ENCODE measurements around the gene ALK. TPM values are rescaled to one million over a fixed set of nuclear protein-coding genes. Genes with fewer than 3 reads are reported as not detected.
"Not testable (repeated sequence)": the region's sequence is repeated elsewhere in the genome, so short reads cannot be mapped to it uniquely, and the experiment has no call there.

ALK gene
- total RNA-seq, 1 experiment from 2014 or later = 0.06 TPM

DNA sequence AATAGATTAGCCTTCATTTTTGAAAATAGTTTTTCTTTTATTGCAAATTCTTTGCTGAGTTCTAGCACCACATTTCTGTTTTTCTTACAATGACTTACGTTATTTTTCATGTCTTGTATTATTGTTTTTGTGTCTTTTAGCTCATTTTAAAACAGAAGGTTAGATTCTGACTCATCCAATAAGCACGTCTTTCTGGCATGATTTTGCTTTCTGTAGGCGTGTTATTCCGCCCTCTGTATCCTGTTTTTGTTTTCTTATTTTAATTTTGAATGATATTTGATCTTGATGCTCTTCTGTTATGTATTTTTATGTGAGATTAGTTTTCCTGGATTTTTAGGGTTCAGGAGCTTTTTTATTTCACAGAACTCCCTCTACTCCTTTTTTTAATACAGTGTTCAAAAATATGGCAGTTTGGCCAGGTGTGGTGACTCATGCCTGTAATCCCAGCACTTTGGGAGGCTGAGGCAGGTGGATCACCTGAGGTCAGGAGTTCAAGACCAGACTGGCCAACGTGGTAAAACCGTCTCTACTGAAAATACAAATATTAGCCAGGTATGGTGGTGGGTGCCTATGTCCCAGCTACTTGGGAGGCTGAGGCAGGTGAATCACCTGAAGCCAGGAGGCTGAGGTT is 661.1 kb downstream of the ALK start:
- peak; percentile 51 for DNase-seq (ENCODE audit: low read depth)

DNA sequence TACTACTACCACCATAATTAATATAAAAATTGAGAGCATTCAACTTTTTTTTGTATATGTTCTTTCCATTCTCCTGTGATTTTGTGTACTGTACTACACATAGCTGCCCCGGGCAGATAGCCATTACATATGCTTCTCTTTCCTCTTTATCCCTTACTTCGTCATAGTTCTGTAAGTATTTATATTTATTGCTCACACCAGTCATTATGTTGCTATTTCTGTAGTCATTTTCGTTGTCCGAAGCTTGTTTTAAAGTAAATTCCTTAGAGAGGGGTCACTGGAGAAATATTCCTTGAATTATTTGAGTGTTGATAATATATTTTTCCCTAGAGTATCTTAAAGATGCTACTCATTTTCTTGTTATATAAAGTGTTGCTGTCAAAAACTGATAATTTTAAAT is 662.2 kb downstream of the ALK start:
- DNase-seq (ENCODE audit: low read depth) = no peak

DNA sequence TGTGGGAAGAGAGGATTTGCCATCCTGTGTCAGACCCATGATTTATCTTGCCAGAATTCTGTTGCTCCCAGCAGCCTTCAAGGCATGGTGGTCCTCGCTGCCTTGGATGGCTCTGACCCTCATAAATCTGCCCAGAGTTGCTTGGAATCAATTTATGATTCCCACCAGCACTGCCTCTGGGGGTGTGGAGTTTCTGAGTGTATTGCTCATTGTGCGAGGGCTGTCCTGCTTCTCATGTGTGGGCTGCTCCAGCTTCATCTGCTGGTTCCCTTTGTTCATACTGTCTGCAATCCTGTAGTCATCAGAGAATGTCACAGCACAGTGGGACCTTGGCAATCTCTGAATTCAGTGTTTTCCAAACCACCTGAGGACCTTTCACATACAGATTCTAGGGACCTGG is 666.4 kb downstream of the ALK start:
- no peak for DNase-seq (ENCODE audit: low read depth)

DNA sequence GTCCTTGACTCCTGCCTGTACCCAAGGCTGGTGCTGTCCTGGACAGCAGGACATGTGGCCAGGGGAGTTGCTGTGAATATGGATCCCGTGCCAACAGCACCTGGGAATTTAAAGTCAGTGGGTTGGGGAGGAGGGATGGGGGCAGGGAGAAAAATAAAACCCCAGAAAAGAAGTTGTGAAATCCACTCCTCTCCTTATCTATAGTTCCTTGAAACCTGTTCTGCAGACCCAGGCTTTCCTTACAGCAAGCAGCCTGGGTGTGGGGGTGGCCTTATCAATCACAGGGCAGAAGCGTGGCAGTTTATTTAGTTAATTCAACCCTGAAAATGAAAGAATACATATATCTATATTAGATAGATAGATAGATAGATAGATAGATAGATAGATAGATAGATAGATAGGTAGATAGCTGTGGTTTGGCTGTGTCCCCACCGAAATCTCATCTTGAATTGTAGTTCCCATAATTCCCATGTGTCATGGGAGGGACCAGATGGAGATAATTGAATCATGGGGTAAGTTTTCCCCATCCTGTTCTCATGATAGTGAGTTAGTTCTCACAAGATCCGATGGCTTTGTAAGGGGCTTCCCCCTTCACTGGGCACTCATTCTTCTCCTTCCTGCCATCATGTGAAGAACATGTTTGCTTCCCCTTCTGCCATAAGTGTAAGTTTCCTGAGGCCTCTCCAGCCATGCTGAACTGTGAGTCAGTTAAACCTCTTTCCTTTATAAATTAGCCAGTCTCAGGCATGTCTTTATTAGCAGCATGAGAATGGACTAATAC is 667.7 kb downstream of the ALK start:
- not testable (repeated sequence) for DNase-seq (ENCODE audit: low read depth)

DNA sequence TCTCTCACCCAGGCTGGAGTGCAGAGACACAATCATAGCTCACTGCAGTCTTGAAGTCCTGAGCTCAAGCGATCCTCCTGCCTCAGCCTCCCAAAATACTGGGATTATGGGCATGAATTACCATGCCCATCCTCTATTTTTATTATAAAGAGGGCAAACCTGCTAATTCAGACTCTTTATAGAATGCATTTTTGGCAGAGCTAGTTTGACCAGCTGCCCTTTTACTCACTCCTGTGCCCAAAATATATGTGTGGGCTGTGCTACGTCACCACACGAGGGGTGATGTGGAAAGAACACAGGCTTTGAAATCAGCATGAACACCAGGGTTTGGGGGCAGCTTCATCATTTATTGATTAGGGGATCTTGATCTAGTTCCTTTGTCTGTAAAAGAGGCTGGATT is 668.4 kb downstream of the ALK start:
- DNase-seq (ENCODE audit: low read depth) = no peak

DNA sequence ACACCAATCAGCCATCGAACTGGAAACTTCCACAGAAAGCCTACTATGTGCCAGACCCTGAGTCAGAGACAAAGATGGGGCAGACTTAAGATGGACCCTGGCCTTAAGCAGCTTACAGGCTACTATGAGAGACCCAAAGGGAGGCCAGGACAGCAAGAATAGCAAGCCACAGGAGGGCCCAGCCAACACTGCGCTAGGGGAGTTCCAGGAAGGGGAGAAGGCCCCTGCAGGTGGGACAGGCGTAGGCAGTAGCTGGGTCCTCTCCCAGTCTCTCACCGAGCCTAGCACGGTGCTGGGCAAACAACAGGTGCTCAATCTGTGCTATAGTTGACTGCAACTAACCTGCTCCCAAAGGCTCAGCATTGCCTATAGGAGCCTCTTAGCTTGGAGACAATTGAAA is 670.0 kb downstream of the ALK start:
- no peak for DNase-seq (ENCODE audit: low read depth)

DNA sequence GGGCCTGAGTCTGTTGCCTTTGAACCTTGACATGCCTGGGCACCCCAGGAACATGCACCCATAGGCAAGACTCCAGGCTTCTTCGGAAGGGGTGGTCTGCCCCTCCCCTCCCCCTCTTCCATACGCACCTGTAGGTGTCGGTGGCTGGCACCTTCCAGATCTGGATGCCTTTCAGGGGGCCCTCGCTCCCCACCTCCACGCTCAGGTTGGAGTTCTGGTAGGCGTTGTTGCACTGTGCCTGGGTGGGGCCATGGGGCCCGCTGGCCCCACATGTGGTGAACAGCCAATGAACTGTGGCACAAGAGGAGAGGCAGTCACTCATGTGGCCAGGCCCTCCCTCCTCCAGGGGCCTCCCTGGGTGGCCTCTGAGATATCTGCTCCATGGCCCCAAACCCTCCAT is 670.4 kb downstream of the ALK start:
- no peak for DNase-seq (ENCODE audit: low read depth)

DNA sequence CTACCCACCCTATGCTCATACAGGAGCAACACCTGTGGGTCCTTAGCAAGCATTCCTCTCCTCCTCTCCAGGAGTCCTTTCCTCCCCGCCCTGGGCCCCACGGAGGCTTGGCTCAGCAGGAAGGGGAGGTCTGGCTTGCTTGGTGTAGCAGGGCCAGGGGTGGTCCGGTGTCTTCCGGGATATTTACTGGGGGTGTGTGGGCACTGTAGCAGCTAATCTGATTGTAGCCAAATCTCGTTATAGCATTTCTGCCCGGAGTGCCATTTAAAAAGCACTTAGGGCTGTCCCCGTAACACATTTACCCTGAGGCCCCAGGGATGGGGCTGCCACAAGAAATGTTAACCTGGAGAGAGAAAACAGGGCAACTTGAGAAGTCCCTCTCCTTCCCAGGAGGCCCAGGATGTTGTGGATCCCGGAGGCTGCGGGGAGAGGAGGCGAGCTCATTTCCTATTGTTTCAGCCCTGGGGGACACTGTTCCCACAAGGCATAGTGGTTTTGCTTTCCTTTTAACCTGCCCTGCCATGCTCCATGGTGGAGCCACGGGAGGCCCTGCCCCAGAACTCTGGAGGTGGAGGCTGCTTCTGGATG is 671.6 kb downstream of the ALK start:
- DNase-seq (ENCODE audit: low read depth) = peak; percentile 25

DNA sequence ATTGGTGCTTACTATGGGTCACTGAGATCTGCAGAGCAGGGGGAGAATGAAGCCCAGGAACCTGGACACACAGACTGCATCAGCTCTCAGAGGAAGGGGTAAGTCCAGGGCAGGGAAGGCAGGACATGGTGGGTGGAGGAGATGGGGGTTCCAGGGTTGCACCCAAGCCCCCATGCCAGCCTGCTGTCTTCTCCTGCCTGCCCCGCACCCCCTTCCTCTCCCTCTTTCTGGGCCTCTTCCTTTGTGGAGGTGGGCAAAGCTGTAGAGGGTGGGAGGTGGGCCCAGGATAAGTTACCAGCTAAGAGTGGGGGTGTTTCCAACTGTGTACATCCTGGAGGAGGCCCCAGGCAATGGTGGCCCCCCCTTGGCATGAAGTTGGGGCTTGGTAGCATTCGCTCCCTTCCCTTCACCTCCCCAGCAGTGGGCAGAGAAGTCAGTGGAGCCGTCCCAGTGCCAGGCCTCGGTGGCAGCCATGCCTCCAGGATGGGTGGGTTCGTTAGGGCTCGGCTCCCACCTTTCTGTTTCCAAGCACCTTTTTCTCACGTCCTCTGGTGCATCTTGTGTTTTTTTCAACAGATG is 674.0 kb downstream of the ALK start:
- no peak for DNase-seq (ENCODE audit: low read depth)

DNA sequence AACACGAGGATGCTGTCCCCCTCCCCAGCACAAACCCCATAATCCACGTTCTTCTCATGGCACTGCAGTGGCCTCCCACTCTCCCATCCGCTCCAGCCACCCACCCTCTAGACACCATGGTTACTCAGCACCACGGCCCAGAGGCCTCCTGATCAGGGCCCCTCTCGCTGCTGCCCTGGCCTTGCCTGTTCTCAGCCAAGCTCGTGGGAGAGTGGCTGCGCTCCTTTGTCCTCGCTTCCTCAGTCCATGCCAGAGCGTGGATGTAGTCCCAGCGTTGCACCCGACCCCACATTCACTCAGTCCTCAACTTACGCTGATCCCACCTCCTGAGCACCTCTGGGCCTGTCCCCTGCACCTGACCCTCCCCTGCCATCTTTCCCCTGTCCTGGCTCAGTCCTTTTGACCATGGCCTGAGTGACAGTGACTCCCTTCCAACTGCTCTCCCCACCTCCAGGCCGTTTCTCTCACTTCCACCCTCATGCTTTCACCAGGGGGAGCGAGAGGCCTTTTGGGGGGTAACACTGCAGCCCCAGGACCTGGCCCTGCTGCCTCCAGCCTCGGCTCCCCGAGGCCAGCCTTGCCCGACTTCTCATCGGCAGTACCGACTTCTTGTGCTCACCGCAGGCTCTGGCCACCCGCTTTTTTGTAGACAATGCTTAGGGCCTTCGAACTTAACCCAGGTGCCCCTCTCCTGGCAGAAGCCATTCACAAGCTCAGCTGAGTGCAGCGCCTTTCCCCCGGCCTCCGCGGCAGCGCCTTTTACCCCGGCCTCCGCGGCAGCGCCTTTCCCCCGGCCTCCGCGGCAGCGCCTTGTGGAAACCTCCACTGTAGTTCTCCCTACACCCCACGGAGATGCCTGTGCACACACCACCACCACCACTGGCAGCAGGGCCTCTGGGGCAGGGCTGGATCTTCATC is 674.7 kb downstream of the ALK start:
- DNase-seq (ENCODE audit: low read depth) = no peak

DNA sequence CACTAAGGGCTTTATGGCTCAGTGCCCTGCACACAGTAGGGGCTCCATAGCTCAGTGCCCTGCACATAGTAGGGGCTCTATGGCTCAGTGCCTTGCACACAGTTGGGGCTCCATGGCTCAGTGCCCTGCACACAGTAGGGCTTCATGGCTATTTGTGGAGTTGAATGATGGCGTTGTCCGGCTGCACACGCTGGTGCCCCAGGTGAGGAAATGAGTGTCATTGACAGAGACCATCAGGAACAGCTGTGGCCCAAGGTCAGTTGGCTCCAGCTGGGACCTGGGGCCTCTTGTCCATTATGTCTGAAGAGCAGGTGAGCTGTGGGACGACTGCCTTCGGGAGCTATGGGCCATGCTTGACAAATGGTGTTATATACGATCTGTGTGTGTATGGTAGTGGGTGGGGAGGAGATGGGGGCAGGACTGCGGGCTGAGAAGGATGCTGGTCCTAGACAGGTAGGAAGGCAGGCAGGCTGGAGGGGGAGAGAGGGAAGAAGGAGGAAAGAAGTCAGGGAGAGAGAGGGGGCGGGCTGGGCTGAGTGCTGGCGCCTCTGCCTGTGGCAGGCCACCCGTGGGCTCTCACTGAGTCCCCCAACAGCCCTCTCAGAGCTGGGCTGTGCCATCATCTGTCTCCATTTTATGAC is 675.5 kb downstream of the ALK start:
- no peak for DNase-seq (ENCODE audit: low read depth)

DNA sequence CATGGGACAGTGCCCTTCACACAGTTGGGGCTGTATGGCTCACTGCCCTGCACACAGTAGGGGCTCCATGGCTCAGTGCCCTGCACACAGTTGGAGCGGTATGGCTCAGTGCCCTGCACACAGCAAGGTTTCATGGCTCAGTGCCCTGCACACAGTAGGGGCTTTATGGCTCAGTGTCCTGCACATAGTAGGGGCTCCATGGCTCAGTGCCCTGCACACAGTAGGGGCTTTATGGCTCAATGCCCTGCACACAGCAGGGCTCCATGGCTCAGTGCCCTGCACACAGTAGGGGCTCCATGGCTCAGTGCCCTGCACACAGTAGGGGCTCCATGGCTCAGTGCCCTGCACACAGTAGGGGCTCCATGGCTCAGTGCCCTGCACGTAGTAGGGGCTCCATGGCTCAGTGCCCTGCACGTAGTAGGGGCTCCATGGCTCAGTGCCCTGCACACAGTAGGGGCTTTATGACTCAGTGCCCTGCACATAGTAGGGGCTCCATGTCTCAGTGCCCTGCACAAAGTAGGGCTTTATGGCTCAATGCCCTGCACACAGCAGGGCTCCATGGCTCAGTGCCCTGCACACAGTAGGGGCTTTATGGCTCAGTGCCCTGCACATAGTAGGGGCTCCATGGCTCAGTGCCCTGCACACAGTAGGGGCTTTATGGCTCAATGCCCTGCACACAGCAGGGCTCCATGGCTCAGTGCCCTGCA is 676.2 kb downstream of the ALK start:
- not testable (repeated sequence) for DNase-seq (ENCODE audit: low read depth)

DNA sequence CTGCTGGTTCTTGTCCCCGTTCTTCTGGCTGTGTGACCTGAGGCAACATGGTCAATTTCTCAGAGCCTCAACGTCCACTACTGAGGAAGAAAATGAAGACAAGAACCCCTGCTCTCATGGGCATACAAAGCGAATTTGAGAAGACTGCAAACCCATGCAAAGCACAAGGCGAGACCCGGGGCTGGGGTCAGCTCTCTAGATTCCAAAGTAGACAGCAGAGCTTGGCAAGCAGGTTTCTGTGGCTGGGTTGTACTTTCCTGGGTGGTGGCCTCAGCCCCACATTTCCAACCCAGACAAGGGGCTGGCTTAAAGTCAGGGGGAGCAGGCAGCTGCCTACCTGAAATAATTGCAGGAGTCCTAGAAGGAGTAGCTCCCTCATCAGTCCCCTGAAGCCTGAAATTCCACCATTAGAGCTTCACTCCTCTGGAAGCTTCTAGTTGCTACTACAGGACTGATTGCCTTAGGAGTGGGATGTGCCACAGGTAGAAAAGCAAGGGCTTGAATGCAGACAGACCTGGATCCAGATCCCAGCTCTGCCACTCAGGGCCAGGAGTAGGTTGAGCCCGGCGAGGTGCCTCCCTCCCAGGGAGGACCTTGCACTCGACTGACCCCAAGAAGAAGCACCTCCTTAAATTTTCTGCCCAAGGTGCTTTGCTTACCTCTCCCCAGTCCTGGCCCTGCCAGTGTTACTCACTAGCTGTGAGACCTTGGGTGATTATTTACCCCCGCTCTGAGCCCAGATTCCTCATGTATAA is 678.6 kb downstream of the ALK start:
- no peak for DNase-seq (ENCODE audit: low read depth)

DNA sequence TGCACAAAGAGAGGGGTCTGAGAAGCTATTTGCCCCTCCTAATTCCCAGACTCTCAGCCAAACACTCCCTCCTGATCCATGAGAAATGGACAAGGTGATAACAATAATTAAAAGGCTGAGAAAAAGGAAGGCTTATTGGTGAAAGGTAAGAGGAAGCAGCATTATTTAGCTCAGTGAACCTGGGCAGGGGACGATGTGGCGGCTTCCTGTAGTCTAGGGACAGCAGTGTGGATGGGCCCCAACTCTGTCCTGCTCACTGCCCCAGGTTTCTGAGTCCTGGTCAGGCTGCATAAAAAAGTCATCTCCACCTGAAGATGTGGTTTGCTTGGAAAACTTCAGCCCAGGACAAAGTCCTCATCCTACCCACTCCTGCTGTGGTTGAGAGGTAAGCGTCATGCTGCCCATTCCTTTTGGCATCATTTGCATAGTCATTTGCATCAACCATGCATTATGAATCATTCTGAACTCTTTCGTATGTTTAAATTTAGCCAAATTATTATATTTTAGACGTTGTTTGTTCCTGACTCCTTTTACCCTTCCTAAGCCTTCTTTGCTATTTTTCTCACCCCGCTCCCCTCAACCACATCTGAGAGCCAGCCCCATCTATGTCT is 679.3 kb downstream of the ALK start:
- no peak for DNase-seq (ENCODE audit: low read depth)

DNA sequence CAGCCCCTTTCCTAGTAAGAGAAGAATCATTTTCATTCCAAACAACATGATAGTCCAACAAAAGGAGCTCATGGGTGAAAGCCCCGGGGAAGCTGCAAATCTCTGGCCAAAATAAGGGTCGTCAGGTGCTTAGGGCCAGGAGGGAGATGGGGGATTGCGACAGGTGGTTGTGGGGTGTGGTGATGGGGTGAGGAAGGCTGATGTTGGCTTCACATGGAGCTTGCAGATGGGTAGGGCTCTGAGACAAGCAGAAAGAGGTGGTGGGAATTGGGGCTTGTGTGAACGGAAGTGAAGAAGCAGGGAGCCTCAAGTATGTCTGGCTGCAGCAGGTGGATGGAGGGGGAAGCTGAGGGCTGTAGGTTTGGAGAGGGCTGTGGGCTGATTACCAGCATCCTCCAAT is 680.0 kb downstream of the ALK start:
- DNase-seq (ENCODE audit: low read depth) = no peak

DNA sequence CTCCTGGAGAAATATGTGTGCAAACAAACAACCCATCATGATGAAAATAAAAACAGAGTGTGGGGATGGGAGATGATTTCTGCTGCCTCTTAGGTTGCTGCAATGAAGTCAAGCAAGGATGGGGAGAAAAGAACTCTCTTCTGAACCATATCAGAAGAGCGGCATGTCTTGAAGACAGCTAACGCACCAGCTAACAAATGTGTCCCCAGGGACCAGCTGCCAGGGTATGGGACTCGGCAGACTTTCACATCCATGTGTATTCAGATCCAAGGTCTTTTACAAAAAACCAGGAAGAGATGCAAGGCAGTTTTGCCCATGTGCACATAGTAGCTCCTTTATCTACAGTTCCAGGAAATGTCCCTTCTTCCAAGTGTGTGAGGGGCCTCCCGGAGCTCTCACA is 680.8 kb downstream of the ALK start:
- DNase-seq (ENCODE audit: low read depth) = no peak

DNA sequence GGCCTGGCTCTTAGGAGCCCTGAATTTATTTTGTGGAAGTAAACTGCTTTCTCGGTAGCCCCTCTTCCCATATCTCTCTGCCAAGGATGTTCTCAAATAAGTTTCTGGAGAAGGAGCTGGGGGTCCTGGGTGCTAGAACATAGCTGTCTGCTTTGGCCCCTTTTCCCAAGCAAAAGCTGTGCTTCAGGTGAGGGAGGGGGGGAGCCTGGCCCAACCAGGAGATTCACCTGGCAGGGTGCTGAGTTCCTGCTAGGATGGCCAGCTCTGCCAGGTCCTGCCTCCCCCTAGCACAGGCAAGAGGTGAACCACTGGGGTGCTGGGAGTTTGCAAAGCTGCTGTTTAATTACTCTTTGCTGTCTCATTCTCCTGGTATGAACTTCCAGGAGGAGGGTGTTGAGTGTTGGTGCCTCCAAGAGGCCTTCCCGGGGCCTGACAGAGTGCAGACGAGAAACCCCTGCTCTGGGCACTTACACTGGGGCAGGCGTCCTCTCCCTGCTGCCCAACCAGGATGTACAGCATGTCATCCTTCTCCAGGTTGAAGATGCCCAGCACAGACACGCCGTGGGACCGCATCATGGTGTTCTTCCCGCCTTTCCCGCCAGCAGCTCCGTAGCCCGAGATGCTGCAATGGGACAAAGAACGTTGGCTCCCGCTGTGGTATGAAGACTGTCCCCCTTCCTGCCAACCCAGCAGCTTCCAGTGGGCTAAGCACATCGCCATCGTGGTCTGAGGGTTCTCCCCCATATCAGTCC is 682.0 kb downstream of the ALK start:
- no peak for DNase-seq (ENCODE audit: low read depth)

DNA sequence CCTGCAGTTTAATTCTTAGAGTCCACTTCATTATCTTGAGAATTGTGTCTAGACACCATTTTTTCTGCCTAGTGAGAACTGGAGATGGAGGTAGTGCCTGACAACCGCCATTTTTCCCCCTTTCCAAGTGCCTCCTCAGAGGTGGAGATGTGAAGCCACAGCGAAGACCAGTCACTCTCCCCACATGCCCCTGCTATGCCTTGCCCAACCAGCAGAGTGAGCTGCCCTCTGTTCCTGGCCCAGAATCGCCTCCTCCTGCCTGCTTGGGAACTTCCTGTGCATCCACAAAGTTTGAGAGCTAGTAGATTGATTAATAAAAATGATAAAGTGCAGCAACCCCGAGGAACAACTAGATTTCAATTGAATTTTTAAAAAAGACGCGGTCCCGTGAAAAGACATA is 682.9 kb downstream of the ALK start:
- DNase-seq (ENCODE audit: low read depth) = peak; percentile 46

All from HT1080 (cell line).